Measurements from ENCODE around the gene FAAP20. TPM values are rescaled to one million over a fixed set of nuclear protein-coding genes. Genes with fewer than 3 reads are reported as not detected.
A peak's percentile ranks its signal among the peaks of the same experiment; 100 is the strongest.

The FAAP20 gene
- total RNA-seq, 3 donors from 2014 or later (not counting 1 experiment from before 2014, with no cell fraction given), result 40.3 to 53.0 (median 43.3) TPM

DNA sequence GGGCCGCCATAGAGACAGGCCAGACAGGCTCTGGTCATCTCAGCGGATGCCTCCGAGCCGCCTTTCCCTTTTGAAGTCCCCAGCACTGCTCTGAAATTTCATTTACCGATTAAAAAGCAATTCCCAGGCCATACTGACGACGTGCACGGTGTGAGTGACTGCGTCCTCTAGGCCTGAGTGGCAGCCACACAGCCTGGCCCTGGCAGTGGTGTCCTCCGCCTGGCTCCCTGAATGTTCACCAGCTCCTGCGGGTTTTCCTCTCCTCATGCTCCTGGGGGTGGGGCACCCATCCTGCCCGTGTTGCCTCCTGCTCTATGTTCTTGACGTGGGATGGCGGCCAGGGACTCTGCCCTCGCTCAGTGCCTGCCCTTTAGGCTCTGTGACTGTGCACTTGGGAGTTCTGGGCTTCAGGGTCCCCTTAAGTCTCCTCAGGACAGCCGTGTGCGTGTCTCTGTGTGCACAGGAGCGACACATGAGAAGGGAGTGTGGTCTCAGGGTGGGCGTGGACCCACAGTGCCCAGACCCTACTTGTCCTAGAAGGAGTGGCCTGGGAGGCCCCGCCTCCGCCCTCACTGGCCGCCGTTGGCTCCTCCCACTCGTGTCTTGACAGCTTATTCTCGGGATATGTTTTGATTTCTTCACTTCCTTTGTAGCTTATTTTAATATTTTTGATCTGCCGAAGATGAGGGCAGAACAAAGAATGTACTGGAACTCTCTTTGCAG lies 37.1 kb upstream of the FAAP20 start:
- TF ChIP-seq, protein P1, sequence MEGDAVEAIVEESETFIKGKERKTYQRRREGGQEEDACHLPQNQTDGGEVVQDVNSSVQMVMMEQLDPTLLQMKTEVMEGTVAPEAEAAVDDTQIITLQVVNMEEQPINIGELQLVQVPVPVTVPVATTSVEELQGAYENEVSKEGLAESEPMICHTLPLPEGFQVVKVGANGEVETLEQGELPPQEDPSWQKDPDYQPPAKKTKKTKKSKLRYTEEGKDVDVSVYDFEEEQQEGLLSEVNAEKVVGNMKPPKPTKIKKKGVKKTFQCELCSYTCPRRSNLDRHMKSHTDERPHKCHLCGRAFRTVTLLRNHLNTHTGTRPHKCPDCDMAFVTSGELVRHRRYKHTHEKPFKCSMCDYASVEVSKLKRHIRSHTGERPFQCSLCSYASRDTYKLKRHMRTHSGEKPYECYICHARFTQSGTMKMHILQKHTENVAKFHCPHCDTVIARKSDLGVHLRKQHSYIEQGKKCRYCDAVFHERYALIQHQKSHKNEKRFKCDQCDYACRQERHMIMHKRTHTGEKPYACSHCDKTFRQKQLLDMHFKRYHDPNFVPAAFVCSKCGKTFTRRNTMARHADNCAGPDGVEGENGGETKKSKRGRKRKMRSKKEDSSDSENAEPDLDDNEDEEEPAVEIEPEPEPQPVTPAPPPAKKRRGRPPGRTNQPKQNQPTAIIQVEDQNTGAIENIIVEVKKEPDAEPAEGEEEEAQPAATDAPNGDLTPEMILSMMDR (IDR thresholded peaks at IDR 0.05), result no peak
- no peaks in the 10 kb centered on the region for H3K27me3 ChIP-seq (ENCODE audit: control insufficient read depth, insufficient read depth, low read length)
- Mint-ChIP-seq H3K4me3 (peak overlapping the region; percentile 93), H3K27ac (peak overlapping the region; percentile 82 to 97), H3K36me3 (no peaks in the 10 kb centered on the region), H3K4me1 (peaks cover 55 to 69% of the 10 kb centered on the region in 2 donors), H3K9me3 (no peaks in the 10 kb centered on the region), H3K27me3 (ENCODE audit: low read depth in 2 of 2) (no peaks in the 10 kb centered on the region)
- H3K27ac ChIP-seq (ENCODE audit: low read length), result peak overlapping the region; percentile 70
- ATAC-seq (no peak), DNase-seq (peak in 1 of 2 donors; percentile 84)
- no peaks in the 10 kb centered on the region for H3K36me3 ChIP-seq (ENCODE audit: control insufficient read depth, insufficient read depth, low read length)
- peaks cover 82% of the 10 kb centered on the region for H3K4me1 ChIP-seq (ENCODE audit: control insufficient read depth, insufficient read depth, low read length)
- H3K4me3 ChIP-seq (ENCODE audit: low read length), result no peak overlapping the region
- whole genome bisulfite sequencing (ENCODE audit: insufficient coverage), result 66% methylated on average over 26 of the region's 26 CpGs
- intact Hi-C loops (cut with micrococcal nuclease), result loop anchor here (5.0 kb wide), 1 partner anchor 34 kb away; no protein-coding TSS in a partner anchor
- no peaks in the 10 kb centered on the region for H3K9me3 ChIP-seq (ENCODE audit: control insufficient read depth, insufficient read depth, low read length)

DNA sequence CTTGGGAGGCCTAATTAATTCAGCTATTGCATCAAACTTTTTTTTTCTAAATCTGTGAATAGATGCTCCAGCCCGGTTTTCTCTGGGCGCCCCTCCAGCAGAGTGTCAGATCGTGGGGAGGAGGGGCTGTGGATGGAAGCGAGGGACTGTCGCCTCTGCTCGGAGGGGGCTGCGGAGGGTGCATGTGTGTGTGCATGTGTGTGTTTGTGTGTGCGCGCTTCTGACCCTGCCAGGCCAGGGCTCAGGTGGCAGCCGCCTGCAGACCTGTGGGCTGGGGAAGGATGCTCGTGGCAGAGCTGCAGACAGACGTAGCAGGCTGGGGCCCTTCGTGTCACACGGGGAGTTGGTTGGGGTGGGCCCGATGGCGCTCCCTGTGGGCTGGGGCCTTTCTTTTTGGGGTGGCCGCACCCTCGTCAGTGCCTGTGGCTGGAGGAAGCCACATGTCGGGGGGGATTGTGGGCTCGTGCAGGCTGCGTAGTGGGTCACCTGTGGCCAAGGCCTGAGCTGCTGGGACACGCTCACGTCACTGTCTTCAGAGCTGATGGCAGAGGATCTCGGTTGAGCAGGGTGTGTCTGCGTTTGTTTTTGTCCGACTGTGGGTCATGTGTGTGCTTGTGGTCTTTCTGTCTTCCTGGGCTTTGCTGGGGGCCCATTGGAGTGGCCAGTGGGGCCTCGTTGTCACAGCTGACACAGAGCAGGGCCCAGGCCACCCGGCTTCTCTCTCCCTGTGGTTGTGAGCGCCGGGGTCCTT lies 36.4 kb upstream of the FAAP20 start:
- H3K4me1 ChIP-seq (ENCODE audit: control insufficient read depth, insufficient read depth, low read length), result peaks cover 80% of the 10 kb centered on the region
- DNase-seq (peak; percentile 59 to 81), ATAC-seq (peak; percentile 1 to 37 (median 18))
- H3K27me3 Mint-ChIP-seq (ENCODE audit: low read depth in 2 of 2), result peaks cover 0 to 2% of the 10 kb centered on the region in 2 donors
- peak overlapping the region; percentile 93 for H3K4me3 Mint-ChIP-seq
- H3K27ac Mint-ChIP-seq, result peak overlapping the region; percentile 82 to 97
- peaks cover 52 to 72% of the 10 kb centered on the region in 2 donors for H3K4me1 Mint-ChIP-seq
- H3K27ac ChIP-seq (ENCODE audit: low read length), result peak overlapping the region; percentile 70
- H3K36me3 ChIP-seq (ENCODE audit: control insufficient read depth, insufficient read depth, low read length), result no peaks in the 10 kb centered on the region
- TF ChIP-seq, protein P1 (IDR thresholded peaks at IDR 0.05), result no peak
- no peaks in the 10 kb centered on the region for H3K36me3 Mint-ChIP-seq
- intact Hi-C loops (cut with micrococcal nuclease), result loop anchor here (5.0 kb wide), 1 partner anchor 34 kb away; no protein-coding TSS in a partner anchor
- H3K4me3 ChIP-seq (ENCODE audit: low read length), result peak overlapping the region; percentile 58
- no peaks in the 10 kb centered on the region for H3K9me3 Mint-ChIP-seq
- H3K27me3 ChIP-seq (ENCODE audit: control insufficient read depth, insufficient read depth, low read length), result no peaks in the 10 kb centered on the region
- H3K9me3 ChIP-seq (ENCODE audit: control insufficient read depth, insufficient read depth, low read length), result no peaks in the 10 kb centered on the region
- WGBS (ENCODE audit: insufficient coverage), result 32% methylated on average over 30 of the region's 30 CpGs

DNA sequence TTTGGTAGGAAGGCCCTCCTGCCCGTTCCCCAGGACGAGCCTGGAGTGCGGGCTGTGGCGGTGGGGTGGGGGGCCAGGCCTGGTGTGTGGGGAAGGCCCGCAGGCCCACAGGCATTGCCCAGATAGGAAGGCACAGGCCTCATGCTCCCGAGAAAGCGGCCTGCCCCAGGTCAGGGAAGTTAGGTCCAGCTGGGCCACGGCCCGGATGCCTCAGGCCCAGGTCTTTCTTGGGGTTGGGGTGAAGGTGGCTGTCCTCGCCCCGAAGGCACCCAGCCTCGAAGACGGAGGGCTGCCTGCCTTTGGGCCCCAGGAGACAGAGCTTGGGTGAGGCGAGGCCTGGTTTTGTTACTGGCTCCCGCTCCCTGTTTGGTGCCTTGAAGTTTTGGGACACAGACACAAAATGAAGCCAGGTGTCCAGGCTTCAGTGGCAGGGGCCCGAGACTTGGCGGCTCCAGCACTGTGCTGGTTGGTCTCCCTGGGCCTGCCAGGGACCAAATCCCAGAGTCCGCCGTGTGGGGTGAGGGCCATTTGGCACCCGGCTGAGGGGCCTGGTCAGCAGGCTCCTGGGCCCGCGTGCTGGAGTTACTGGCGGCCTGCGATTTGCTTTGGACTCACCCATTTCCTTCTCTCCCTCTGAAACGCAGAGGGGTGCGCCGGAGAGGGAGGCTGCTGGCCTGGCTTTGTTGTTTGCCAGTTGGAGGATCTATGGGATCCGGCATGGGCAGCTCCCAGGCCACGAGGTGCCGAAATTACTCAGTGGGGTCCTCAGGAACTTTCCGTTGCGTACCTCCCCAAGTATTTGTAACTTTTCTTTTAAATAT lies 35.5 kb upstream of the FAAP20 start:
- peak in 1 of 2 donors; percentile 41 for DNase-seq
- Mint-ChIP-seq H3K4me1 (peaks cover 44 to 64% of the 10 kb centered on the region in 2 donors), H3K36me3 (no peaks in the 10 kb centered on the region), H3K9me3 (no peaks in the 10 kb centered on the region), H3K4me3 (peak overlapping the region; percentile 93), H3K27ac (peak overlapping the region; percentile 85 to 97), H3K27me3 (ENCODE audit: low read depth in 2 of 2) (peaks cover 0 to 2% of the 10 kb centered on the region in 2 donors)
- Histone ChIP-seq H3K27ac (ENCODE audit: low read length) (peak overlapping the region; percentile 70), H3K9me3 (ENCODE audit: control insufficient read depth, insufficient read depth, low read length) (no peaks in the 10 kb centered on the region), H3K27me3 (ENCODE audit: control insufficient read depth, insufficient read depth, low read length) (no peaks in the 10 kb centered on the region), H3K4me1 (ENCODE audit: control insufficient read depth, insufficient read depth, low read length) (peaks cover 72% of the 10 kb centered on the region), H3K4me3 (ENCODE audit: low read length) (peak overlapping the region; percentile 58), H3K36me3 (ENCODE audit: control insufficient read depth, insufficient read depth, low read length) (no peaks in the 10 kb centered on the region)
- intact Hi-C loops (cut with micrococcal nuclease), result loop anchor here (1.0 to 5.0 kb wide), 2 partner anchors 25 to 33 kb away; no protein-coding TSS in a partner anchor
- WGBS (ENCODE audit: insufficient coverage), result 76% methylated on average over 32 of the region's 32 CpGs
- no peak for ATAC-seq
- TF ChIP-seq, protein P1 (IDR thresholded peaks at IDR 0.05), result no peak
